Stimulated activated CD8-positive, alpha-beta memory T cell treated with anti-CD3 and anti-CD28 coated beads, Interleukin-7, amount 100 ng/mL, for 4 hours (primary cell): ENCODE results near the gene ARAP3.

ENCODE experiments used
- DNase-seq, 2 donors: peaks; one replicate each; pipeline ENCODE4 v3.0.0-alpha.2; 2020; ENCODE audit warnings: low read depth in 2 of 2

ARAP3 gene

DNA sequence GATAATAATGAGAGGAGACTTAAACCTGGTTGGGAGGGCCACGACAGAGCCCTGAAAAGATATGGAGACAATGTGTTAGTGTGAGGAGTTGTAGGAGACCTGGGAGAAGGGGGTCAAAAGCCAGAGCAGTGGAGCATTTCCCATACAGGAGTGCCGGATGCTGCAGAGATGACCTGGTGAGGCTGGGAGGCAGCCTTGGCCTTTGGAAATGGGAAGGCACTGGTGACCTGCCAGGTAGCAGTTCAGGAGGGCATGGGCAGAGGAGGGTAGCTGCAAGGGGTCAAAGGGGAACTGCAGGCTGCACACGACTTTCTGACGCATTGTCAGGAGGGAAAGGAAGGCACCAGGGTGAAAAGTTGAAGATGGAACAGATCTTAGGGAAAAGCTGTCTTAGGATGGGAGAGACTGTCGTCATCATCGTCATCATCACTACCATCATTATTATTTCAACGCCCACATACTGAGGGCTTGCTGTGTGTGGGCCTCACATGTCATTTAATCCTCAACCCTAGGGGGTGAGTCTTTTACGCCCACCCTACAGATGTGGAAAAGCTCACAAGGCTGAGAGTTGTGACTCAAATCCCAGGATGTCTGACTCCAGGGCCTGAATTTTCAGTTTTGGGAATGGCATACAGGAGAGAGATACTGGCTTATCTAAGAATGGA lies 13.3 kb downstream of the ARAP3 start:
- DNase-seq, result no peak

DNA sequence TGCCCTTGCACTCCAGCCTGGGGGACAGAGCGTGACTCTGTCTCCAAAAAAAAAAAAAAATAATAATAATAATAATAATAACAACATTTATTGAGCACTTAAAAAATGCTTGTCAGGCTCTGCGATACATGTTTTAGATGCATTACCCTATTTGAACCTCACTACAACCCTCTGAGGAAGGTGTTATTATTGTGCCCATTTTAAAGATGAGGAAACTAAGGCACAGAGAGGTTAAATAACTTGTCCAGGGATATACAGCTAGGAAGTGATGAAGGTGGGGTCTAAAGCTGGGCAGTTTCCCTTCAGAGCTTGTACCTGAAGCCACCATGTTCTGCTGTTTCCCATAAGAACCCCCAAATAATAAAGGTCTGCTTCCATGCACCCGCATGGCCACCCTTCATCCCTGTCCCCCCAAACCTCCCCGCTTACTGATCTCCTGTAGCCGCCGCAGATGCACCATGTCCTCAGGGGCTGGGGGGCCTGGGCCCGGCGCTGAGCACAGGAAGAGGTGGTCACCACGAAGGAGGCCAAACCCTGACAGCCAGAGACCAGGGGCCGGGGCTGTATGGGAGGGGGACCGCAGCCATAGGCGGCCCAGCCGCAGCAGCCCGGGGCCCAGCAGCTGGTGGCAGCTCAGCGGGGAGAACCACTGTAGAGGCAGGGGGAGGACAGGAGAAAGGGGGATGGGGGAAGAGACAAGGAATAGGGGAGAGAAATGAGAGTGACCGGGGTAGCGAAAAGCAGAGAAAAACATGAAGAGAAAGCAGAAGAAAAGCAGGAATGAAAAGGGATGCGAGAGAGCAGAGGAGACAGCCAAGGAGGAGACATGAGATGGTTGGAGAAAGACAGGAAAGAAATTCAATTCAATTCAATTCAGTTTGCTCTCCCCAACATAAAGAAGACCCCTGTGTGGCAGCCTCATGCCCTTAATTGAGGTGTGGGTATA lies 15.8 kb downstream of the ARAP3 start:
- no peak for DNase-seq

DNA sequence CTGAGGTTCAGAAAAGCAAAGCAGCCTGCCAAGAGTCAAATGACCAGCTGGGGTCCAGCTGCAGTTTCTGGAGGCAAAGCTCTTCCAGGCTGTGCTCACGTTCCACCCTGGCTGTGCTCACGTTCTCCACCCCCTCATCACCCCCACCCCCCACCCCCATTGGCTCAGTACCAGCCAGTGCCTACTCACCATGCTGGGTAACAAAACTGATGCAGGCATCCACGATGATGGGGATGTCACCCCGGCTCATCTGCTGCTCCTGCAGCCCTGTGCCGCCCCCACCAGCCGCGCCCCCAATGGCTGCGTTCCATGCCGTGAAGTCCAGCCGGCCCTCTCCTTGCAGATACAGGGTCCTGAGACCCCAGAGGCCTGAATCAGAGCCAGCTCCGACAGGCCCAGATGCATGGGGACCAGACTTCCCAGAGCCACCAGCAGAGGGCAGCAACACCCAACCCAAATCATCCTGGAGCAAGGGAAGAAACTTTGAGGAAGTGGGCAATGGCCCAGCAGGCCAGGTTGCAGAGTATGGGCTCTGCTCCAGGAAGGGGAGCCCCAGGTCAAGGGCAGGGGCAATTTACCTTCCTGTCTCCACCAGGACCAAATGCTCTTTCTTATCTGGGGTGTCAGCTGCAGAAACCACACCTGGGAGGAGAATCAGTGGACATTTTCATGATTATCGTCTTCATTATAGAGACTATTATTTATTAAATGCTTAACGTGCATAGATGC lies 17.1 kb downstream of the ARAP3 start:
- peak; percentile 45 to 51 for DNase-seq

DNA sequence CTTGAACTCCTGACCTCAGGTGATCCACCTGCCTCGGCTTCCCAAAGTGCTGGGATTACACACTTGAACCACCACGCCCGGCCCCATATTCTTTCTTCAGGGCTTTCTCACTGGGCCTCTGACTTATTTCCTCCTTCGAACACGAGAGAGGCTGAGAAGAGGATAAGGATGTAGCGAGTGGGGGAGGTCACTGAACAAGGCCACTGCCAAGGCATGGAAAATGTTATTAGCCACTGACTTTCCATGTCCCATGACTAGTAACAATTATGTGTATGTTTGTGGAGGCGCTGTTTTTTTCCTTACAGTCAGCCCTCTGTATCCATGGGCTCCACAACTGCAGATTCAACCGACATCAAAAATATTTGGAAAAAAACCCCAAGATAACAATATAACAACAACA lies 18.5 kb downstream of the ARAP3 start:
- no peak for DNase-seq

DNA sequence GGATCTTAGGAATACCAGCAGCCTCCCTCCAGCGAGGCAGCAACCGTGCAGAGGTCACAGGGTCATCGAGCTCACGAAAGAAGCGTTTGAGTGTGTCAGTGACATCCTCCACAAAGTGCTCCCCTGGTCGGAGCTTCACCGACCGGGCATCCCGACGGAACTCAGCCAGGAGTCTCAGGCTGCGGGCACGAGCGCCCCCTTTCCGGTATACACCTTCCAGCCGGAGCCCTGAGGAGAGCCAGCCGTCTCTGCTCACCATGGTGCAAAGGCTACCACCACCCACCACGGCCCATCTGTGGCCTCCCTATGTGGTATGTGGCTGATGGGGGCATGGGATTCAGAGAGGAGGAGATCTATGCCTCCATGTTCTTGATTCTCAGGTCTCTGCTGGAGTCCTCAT lies 20.0 kb downstream of the ARAP3 start:
- DNase-seq, result no peak

DNA sequence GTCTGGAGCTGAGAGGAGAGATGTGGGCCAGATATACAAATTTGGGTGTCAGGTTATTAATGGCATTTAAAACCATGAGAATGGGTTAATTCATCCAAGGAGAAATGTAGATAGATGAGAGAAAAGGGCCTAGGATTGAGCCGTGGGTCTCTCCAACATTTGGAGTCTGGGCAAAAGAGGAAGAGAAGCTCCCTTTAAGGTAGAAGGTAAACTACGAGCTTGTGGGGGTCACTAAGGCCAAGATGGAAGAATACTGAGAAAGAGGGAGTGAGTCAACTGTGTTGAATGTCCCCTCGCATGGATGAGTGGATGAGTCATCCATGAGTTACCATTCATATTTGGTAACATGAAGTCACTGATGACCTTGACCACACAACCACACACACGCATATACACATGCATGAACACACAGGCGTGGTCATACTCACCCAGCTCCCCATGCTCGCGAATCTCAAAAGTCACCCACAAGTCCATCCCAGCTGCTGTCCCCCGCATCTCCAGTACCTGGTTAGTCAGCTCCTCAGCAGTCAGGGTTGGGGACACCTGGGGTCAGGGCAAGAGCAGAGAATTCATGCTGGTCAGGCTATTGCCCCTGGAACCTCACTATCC lies 24.0 kb downstream of the ARAP3 start:
- no peak for DNase-seq

DNA sequence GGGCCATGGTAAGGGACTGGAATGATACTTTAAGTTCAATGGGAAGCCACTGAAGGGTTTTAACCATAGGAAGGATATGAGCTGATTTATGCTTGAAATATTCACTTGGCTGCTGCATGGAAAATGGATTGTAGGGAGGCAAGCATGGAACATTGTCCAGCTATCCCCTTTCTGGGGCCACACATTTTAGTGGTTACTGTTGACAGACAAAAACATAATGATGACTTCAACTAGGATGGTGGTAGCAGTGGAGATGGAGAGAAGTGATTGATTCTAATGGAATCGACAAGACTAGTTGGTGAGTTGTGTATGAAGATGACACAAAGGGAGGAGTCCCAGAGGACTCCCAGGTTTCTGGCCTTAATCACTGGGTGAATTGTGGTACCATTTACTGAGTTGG lies 24.6 kb downstream of the ARAP3 start:
- DNase-seq, result no peak

DNA sequence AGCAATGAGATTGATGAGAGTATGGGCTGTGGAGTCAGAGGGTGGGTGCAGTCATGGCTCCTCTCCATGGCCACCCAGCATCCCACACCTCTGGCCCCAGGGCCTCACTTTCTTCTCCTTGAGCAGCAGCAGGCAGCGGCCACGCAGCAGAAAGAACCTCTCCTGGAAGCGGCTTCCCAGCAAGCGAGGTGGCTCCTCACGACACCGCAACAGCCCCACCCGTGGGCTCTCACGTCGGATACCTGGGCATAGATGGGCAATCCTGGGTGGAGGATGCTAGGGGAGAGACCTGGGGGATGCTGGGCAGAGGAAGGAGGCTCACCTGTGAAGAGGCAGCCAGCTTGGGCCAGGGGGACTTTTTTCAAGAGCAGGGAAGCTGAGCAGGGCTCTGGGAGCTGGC lies 25.6 kb downstream of the ARAP3 start:
- no peak for DNase-seq

DNA sequence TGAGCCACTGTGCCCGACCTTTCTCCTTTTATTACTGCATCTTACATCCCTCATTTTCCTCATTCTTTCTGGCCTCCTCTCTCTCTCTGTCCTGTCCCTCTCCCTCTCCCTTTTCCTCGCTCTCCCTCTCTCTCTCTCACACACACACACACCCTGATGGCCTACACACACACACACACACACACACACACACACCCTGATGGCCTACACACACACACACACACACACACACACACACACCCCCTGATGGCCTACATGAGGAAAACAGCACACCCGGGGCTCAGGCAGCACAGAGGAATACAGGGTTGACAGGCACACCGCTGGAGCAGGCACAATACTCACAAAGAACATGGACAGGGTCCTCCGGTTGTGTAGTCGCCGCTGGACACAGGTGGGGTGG lies 27.0 kb downstream of the ARAP3 start:
- no peak for DNase-seq

DNA sequence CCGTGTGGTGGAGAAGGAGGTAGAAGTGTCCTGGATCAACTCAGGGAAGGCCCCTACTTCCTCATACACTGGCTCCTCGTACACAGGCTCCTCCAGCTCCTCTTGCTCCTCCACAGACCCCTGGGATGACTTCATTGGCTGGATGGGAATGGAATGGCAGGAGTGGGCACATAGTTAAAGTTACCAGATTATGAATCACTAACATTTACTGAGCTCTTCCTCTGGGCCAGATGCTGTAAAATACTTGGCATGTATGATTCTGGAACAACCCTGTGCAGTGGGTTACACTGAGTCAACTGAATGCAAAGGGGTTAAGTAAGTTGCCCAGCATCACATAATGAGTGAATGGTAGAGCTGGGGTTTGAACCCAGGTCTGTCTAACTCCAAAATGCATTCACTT lies 27.7 kb downstream of the ARAP3 start:
- DNase-seq, result no peak

DNA sequence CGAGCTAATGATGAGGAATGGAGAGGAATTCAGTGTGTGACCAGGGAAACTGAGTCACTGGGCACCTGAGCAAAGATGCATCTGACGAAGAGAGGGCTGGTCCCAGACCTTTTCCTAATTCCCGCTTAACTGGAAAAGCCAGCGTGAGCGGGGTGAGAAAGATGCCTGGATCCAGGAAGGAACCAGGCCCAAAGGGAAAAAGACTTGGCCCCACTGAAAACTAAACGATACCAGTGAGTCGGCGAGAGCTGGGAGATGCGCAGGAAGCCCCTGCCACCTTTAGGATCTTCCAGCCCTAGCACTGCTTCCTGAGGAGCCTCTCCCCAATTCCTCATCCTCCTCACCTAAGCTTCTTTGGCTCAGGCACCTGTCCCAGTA lies 30.3 kb downstream of the ARAP3 start:
- no peak for DNase-seq

DNA sequence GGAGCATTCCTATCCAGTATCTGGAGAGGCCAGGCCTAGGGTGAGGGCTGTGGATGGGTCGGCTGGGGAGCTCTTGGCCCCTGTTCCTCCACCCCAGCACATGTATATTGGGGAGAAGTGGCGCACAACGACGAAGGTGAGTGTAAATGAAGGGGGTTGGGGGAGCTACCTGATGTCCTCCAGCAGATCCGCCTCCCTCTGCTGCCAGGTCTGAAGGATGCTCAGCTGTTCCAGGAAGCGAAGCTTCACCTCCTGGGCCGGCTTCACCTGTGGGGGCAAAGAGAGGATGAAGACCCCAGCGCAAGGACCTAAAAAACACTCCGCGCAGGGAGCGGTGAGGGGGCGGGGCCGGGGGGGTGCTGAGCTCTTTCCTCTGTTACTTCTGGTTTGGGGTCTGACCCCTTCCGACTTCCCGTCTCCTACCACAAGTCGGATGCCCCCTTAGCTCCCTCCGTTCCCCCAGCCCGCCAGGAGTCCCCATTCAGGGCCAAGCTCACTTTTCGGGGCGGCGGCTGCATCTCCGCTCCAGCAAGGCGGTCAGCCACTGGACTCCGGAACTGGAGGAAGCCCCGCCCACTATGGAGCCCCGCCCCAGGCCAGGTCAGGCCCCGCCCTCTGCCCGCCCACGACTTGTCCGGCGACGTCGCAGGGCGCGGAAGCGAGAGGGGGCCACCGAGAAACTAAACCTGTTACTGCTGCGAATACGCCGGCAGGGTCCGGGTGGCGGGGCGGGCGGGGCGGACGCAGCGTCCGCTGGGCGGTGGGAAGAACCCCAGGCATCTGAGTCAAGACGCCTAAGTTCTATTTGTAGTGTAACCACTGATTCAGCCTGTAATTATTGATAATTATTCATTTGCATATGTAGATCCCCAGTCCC lies 30.9 kb downstream of the ARAP3 start, which contains the start of gene FCHSD1:
Gene FCHSD1 (minus strand): TSS at position 568 of the 877 bp plus-strand sequence. CDS start 50 bp downstream, at position 518.
- DNase-seq, result peak; percentile 66 to 71

DNA sequence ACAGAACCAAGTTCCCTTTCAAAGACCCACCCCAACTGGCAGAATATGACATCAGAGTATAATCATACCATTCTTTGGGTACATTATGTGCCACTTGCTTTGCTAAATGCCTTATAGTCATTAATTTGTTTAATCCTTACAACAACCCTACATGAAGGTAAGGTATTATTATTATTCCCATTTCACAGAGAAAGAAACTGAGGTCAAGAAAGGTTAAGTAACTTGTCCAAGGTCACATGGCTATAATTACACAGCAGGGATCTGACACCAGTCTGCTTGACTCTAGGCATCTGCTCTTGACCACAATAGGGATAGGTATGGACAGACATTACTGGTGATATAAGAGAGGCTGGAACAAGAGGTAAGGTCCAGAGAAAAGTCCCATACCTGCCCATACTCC lies 32.1 kb downstream of the ARAP3 start:
- DNase-seq, result no peak

DNA sequence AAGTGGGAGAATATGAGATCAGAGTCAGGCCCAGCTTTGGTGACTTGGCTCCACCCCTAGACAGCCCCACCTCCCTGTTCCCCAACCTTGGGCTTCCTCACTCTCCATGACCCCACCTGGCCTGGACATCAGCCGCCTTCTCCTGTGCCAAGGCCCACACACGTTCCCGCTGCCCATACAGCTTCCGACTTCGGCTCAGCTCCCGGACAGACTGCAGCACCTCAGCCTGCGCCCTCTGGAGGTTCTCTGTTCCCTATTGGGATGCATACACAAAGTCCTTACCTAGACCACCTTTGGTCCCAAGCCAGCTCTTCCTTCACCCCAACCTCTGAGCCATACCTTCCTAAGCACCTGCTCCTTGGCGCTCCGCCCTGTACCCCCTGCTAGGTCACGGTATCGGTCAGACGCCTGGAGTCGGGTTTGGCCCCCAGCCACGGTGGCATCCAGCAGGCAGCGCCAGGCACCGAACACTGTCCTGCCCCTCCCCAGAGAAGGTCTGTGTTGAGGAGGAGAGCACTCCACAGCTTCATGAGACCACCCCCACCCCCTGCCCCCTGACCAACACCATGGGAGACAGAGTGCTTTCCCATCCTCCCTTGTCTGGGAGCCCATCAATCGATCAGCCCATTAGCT lies 32.9 kb downstream of the ARAP3 start:
- DNase-seq, result no peak

DNA sequence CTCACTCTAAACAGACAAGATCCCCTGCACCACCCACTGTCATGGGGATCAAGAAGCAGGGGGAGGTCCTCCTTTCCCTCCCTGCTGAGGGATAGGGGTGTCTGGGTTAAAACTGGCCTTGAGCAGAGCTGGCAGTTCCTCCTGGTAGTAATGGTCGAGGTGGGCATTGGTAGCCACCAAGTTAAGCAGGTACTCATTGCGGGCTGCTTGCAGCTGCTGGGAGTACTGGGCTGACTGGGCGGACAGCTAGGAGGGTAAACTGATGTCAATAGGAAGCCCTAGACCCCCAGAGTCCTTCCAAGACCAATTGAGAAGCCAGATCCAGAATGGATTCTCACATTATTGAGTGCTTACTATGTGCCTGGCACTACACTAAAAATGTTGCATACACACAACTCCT lies 34.2 kb downstream of the ARAP3 start:
- DNase-seq, result no peak

DNA sequence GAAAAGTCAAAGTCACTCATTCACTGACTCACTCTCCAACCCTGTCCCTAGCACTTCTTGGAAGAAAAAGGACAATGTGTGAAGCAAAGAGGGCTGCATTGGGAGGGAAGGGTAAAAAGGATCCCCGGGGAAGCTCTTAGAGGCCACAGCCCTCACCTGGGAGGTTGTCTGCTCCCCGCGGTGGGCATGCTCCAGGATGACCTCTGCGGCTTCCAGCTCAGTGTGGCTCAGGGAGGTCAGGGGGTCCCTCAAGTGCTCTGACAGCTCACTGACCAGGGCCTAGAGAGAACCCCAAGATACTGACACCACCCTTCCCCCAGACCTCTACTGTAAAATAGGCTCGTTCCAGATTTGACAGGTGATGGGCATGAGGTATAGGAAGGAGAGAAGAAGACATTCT lies 34.8 kb downstream of the ARAP3 start:
- no peak for DNase-seq

DNA sequence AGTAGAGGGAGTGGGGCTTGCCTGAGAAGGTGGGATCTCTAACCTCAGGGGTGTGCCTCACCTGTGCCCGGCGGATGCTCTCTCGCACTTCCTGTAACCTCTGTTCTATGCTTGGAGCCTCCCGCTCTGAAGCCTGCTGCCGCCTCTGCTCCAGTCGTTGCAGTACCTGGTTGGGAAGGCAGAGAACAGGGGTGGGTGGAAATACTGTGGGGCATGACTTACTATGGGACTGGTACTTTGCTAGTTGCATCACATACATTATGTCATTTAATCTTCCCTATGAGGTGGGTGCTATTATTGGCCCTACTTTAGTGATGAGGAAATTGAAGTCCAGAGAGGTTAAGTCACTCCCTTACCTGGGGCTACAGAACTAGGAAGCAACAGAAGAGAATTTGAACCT lies 36.0 kb downstream of the ARAP3 start:
- DNase-seq, result no peak

DNA sequence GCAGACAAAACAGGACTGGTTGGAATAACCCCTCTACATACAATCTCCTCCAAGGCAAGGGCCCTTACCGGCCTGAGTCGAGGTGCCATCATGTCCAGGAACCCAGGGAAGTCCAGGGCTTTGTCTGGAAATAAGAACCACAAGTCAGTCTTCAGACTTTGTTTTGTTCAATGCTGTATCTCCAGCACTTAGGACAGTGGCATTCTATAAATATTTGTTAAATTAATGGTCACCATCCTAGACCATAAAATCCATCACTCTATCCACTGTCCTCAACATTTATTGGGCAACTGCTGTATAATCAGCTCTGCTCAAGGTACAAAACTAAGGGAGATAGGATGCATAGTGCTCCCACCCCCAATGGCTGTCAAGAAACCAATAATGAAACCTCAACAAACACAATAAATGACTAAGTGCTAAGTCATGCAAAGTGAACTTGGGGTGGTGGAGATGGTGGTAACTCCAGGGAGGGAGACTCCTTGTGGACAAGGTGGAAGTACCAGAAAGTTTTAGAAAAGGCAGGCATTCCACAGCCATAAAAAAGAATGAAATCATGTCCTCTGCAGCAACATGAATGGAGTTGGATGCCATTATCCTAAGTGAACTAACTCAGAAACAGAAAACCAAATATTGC lies 40.3 kb downstream of the ARAP3 start:
- DNase-seq, result no peak

DNA sequence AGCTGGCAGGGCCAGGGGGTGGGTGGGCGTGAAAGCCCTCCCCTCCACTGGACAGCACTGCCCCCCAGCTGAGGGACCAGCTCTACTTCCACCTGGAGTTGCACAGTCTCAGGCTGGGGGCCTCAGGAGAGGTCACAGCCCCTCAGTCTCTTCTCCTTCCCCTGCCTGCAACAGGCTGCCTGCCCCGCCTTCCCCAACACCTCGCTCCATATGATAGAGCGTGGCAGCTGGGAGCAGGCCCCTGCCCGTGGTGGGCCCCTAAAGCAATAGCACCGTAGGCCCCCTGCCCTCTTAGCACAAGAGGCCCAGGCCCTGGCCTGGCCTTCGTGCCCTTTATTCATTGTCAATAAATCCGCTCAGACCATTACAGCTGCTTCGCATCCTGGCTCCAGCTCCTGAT lies 41.3 kb downstream of the ARAP3 start:
- DNase-seq, result no peak

DNA sequence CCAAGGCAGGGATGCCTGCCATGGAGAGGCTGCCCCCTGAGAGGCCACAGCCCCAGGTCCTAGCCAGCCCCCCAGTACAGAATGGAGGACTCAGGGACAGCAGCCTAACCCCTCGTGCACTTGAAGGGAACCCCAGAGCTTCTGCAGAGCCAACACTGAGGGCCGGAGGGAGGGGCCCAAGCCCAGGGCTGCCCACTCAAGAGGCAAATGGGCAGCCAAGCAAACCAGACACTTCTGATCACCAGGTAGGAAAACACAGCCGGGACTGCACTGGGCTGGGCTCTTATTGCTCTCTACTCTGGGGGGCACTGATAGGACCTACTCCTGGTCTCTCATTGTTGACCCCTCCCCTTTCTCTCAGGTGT lies 42.0 kb downstream of the ARAP3 start:
- DNase-seq, result no peak
